Thymus (tissue), 14 donors: Measurements from ENCODE around the gene TRIM24. TPM values are rescaled to one million over a fixed set of nuclear protein-coding genes. Genes with fewer than 3 reads are reported as not detected.
"Not testable (repeated sequence)": the region's sequence is repeated elsewhere in the genome, so short reads cannot be mapped to it uniquely, and the experiment has no call there.

Experiments used
- DNase-seq, 9 donors: peaks; one replicate each; pipeline ENCODE4 v3.0.0-alpha.2; 2013; ENCODE audit warnings: low spot score in 9 of 9, low read depth in 6 of 9, missing footprints in 1 of 9
- H3K27ac ChIP-seq, 2 donors: one replicate each; pipeline ENCODE4 v1.5.1; 2013; ENCODE audit warnings: control low read depth in 1 of 2, low read depth in 1 of 2, low read length in 1 of 2, mild to moderate bottlenecking in 1 of 2, moderate library complexity in 1 of 2
- H3K27me3 ChIP-seq, 2 donors: one replicate each; pipeline ENCODE4 v1.5.1; 2013; ENCODE audit warnings: low read length in 1 of 2; ENCODE audit not compliant: control insufficient read depth in 2 of 2, insufficient read depth in 1 of 2
- H3K36me3 ChIP-seq, 2 donors: one replicate each; pipeline ENCODE4 v1.5.1; 2013; ENCODE audit warnings: low read length in 1 of 2, mild to moderate bottlenecking in 1 of 2, moderate library complexity in 1 of 2; ENCODE audit not compliant: control insufficient read depth in 2 of 2, insufficient read depth in 2 of 2
- H3K4me1 ChIP-seq, 2 donors: one replicate each; pipeline ENCODE4 v1.5.1; 2013; ENCODE audit warnings: low read length in 2 of 2; ENCODE audit not compliant: control insufficient read depth in 2 of 2, insufficient read depth in 2 of 2
- H3K4me3 ChIP-seq, 2 donors: one replicate each; pipeline ENCODE4 v1.5.1; 2013; ENCODE audit warnings: low read length in 2 of 2, control low read depth in 1 of 2, mild to moderate bottlenecking in 1 of 2
- H3K9me3 ChIP-seq, 2 donors: one replicate each; pipeline ENCODE4 v1.5.1; 2013; ENCODE audit warnings: low read length in 1 of 2, mild to moderate bottlenecking in 1 of 2; ENCODE audit not compliant: control insufficient read depth in 2 of 2, insufficient read depth in 1 of 2
- WGBS: extraction: QIAGEN DNeasy Blood & Tissue Kit; methylation state at CpG from one replicate; pipeline ENCODE4 v1.1.7; 2013; 5-methylcytosine and 5-hydroxymethylcytosine counted together
- long read RNA-seq, 10 donors: transcript quantifications; one replicate each; lab custom pipeline, GENCODE V29; 2026
- polyA plus RNA-seq: library from polyadenylated mRNA; stranded (reverse); fragments of 200-250 nt; gene quantifications from one replicate; pipeline ENCODE4 v1.2.3, GENCODE V29; 2013
- total RNA-seq: library from RNA; stranded (reverse); fragments of 120-200 nt; gene quantifications from one replicate; pipeline ENCODE4 v1.2.4, GENCODE V29; 2013
- donor health status: healthy.

Gene TRIM24
- total RNA-seq (18.1 TPM), polyA plus RNA-seq (28.1 TPM)
- long read RNA-seq, donor 1: 0 reads
- long read RNA-seq, donor 2: 0 reads
- long read RNA-seq, donor 3, full-length matches to known transcripts: 1 of 1 reads
- long read RNA-seq, donor 3, partial matches to known transcripts: 0 of 1 reads
- long read RNA-seq, donor 3, other reads (novel, unspliced or antisense): 0 of 1 reads
- long read RNA-seq, donor 4: 0 reads
- long read RNA-seq, donor 5, full-length matches to known transcripts: 2 of 11 reads
- long read RNA-seq, donor 5, partial matches to known transcripts: 9 of 11 reads
- long read RNA-seq, donor 5, other reads (novel, unspliced or antisense): 0 of 11 reads
- long read RNA-seq, donor 6, full-length matches to known transcripts: 5 of 5 reads
- long read RNA-seq, donor 6, partial matches to known transcripts: 0 of 5 reads
- long read RNA-seq, donor 6, other reads (novel, unspliced or antisense): 0 of 5 reads
- long read RNA-seq, donor 7, full-length matches to known transcripts: 2 of 8 reads
- long read RNA-seq, donor 7, partial matches to known transcripts: 6 of 8 reads
- long read RNA-seq, donor 7, other reads (novel, unspliced or antisense): 0 of 8 reads
- long read RNA-seq, donor 8, full-length matches to known transcripts: 1 of 1 reads
- long read RNA-seq, donor 8, partial matches to known transcripts: 0 of 1 reads
- long read RNA-seq, donor 8, other reads (novel, unspliced or antisense): 0 of 1 reads
- long read RNA-seq, donor 9, full-length matches to known transcripts: 2 of 2 reads
- long read RNA-seq, donor 9, partial matches to known transcripts: 0 of 2 reads
- long read RNA-seq, donor 9, other reads (novel, unspliced or antisense): 0 of 2 reads
- long read RNA-seq, donor 10, full-length matches to known transcripts: 2 of 8 reads
- long read RNA-seq, donor 10, partial matches to known transcripts: 6 of 8 reads
- long read RNA-seq, donor 10, other reads (novel, unspliced or antisense): 0 of 8 reads

- Histone ChIP-seq H3K4me1 (peaks cover 3 to 7% of the 10 kb centered on the region in 2 donors), H3K36me3 (peaks cover 0 to 3% of the 10 kb centered on the region in 2 donors), H3K27me3 (no peaks in the 10 kb centered on the region), H3K27ac (peak within 1 kb of the TSS; percentile 97), H3K4me3 (peak within 1 kb of the TSS; percentile 63 to 79), H3K9me3 (no peaks in the 10 kb centered on the region)
- DNase-seq: peak in 3 of 9 donors; percentile 81 to 98 (median 94)
- under 1% methylated on average over 59 of the region's 59 CpGs for WGBS
Measured at GRCh38 chr7:138460176-138460648, at the start of gene TRIM24. TSS of gene TRIM24 (plus strand) at chr7:138460259. CDS start at chr7:138460549, 290 bp downstream.

GRCh38 chr7:138412077-138412476, 48.0 kb upstream of the TRIM24 start:
- not testable (repeated sequence) for H3K4me3 ChIP-seq, H3K27ac ChIP-seq, H3K36me3 ChIP-seq, H3K4me1 ChIP-seq, H3K27me3 ChIP-seq, DNase-seq, H3K9me3 ChIP-seq
- 96% methylated on average over 3 of the region's 3 CpGs for WGBS

- 96% methylated on average over 6 of the region's 6 CpGs for WGBS
- not testable (repeated sequence) for H3K4me1 ChIP-seq, DNase-seq, H3K27ac ChIP-seq, H3K9me3 ChIP-seq, H3K4me3 ChIP-seq, H3K27me3 ChIP-seq, H3K36me3 ChIP-seq
Measured at GRCh38 chr7:138412921-138413320, 47.1 kb upstream of the TRIM24 start.

- Histone ChIP-seq H3K36me3 (no peaks in the 10 kb centered on the region), H3K9me3 (no peaks in the 10 kb centered on the region), H3K27ac (no peak overlapping the region), H3K4me1 (no peaks in the 10 kb centered on the region), H3K27me3 (no peaks in the 10 kb centered on the region), H3K4me3 (no peak overlapping the region)
- 37% methylated on average over 3 of the region's 3 CpGs for WGBS
- no peak for DNase-seq
Measured at GRCh38 chr7:138417078-138417700, 42.9 kb upstream of the TRIM24 start.

GRCh38 chr7:138417764-138418163, 42.3 kb upstream of the TRIM24 start:
- H3K4me3 ChIP-seq: no peak overlapping the region
- H3K36me3 ChIP-seq: no peaks in the 10 kb centered on the region
- DNase-seq: no peak
- H3K27me3 ChIP-seq: no peaks in the 10 kb centered on the region
- H3K9me3 ChIP-seq: no peaks in the 10 kb centered on the region
- no peak overlapping the region for H3K27ac ChIP-seq
- 93% methylated on average over 1 of the region's 1 CpG for WGBS
- no peaks in the 10 kb centered on the region for H3K4me1 ChIP-seq

GRCh38 chr7:138418403-138418802, 41.7 kb upstream of the TRIM24 start:
- H3K4me3 ChIP-seq, H3K9me3 ChIP-seq, H3K36me3 ChIP-seq, DNase-seq, H3K27me3 ChIP-seq, H3K27ac ChIP-seq, H3K4me1 ChIP-seq: not testable (repeated sequence)
- 87% methylated on average over 1 of the region's 1 CpG for WGBS

- Histone ChIP-seq H3K9me3 (peaks cover 0 to 25% of the 10 kb centered on the region in 2 donors), H3K36me3 (no peaks in the 10 kb centered on the region), H3K27me3 (no peaks in the 10 kb centered on the region), H3K4me3 (no peak overlapping the region), H3K4me1 (no peaks in the 10 kb centered on the region), H3K27ac (no peak overlapping the region)
- 98% methylated on average over 5 of the region's 5 CpGs for WGBS
- no peak for DNase-seq
Measured at GRCh38 chr7:138425026-138425425, 35.0 kb upstream of the TRIM24 start.

GRCh38 chr7:138429577-138430250, 30.3 kb upstream of the TRIM24 start:
- WGBS: 97% methylated on average over 5 of the region's 5 CpGs
- Histone ChIP-seq H3K27me3 (no peaks in the 10 kb centered on the region), H3K4me3 (no peak overlapping the region), H3K4me1 (no peaks in the 10 kb centered on the region), H3K27ac (no peak overlapping the region), H3K9me3 (peaks cover 2 to 25% of the 10 kb centered on the region in 2 donors), H3K36me3 (no peaks in the 10 kb centered on the region)
- DNase-seq: no peak
